Osteoblast (primary cell): ENCODE results near the gene LRP1B. TPM values are rescaled to one million over a fixed set of nuclear protein-coding genes. Genes with fewer than 3 reads are reported as not detected.

Source experiments
- DNase-seq: peaks from one replicate; pipeline ENCODE4 v3.0.0; 2011; ENCODE audit warnings: low spot score, mixed read lengths; ENCODE audit not compliant: insufficient read length; ENCODE audit errors: missing footprints
- H2AFZ ChIP-seq: 2 replicates; pipeline ENCODE4 v1.6.0; 2011; ENCODE audit warnings: mild to moderate bottlenecking, low read length
- H3K27ac ChIP-seq: 2 replicates; pipeline ENCODE4 v1.5.1; 2011; ENCODE audit warnings: mild to moderate bottlenecking, low read depth, low read length, moderate library complexity
- H3K27me3 ChIP-seq: 2 replicates; pipeline ENCODE4 v1.6.0; 2012; ENCODE audit warnings: mild to moderate bottlenecking, control low read depth, inconsistent platforms, low read length, moderate library complexity; ENCODE audit not compliant: insufficient read depth
- H3K36me3 ChIP-seq: 2 replicates; pipeline ENCODE4 v1.5.1; 2011; ENCODE audit warnings: mild to moderate bottlenecking, low read length, control low read depth, moderate library complexity; ENCODE audit not compliant: insufficient read depth
- H3K4me1 ChIP-seq: 2 replicates; pipeline ENCODE4 v1.5.1; 2011; ENCODE audit warnings: mild to moderate bottlenecking, low read length, control low read depth, moderate library complexity; ENCODE audit not compliant: insufficient read depth
- H3K4me2 ChIP-seq: 2 replicates; pipeline ENCODE4 v1.6.0; 2011; ENCODE audit warnings: mild to moderate bottlenecking, low read length; ENCODE audit not compliant: insufficient read depth
- H3K4me3 ChIP-seq: fragments of 200-600 bp; sonication (generic); 3 replicates; pipeline ENCODE4 v1.5.1; 2012; ENCODE audit warnings: mild to moderate bottlenecking, low read length, inconsistent platforms; ENCODE audit not compliant: insufficient read depth
- H3K79me2 ChIP-seq: 2 replicates; pipeline ENCODE4 v1.6.0; 2012; ENCODE audit warnings: mild to moderate bottlenecking, low read length, control low read depth, inconsistent platforms; ENCODE audit not compliant: insufficient read depth
- H3K9me3 ChIP-seq: 2 replicates; pipeline ENCODE4 v1.5.1; 2011; ENCODE audit warnings: low read depth, low read length, control low read depth
- H4K20me1 ChIP-seq: 2 replicates; pipeline ENCODE4 v1.6.0; 2012; ENCODE audit warnings: mild to moderate bottlenecking, low read length, control low read depth; ENCODE audit not compliant: insufficient read depth
- total RNA-seq: library from RNA; depleted of rRNA; stranded (reverse); fragments of >200 nt; gene quantifications from 2 replicates; pipeline ENCODE4 v1.2.3, GENCODE V29; 2012
- TF ChIP-seq, protein P1 (sequence below): IDR thresholded peaks from 2 replicates; pipeline ENCODE4 v1.5.1; 2011; ENCODE audit warnings: mild to moderate bottlenecking, low read depth, low read length, moderate library complexity; ENCODE audit errors: extremely low read depth

LRP1B gene
- total RNA-seq = under 0.01 TPM in 1 of 2 replicates, not detected in the other

DNA sequence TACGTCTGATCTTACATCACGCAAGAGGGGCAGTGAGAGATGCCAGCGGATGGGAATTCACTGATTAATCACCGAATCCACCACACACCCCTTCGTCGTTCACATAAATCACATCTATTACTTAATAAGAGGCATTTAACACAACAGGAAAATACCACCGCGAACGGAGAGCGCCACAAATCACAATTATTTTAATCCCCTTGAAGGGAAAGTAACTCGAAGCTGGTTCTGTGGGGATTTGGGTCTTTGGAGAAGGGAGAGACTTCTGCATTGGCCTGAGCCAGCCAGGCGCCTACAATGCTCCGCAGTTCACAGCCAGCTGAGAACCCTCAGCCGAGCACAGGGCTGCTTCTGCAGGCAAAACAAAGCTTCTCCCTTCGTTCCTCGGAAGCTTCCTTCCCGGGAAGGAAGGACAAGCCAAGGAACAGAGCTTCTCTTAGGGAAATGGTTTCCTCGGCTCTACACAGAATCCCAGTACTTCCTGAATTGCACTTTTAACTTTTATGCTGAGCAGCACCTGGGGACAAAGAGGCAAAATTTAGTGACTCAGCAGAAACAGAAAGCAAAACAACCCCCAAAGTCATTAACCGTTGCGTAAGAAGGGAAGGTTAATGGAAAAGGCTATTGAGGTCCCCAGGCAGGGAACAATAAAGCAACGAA lies at the start of gene LRP1B:
Gene LRP1B (minus strand): TSS at position 7 of the 660 bp plus-strand sequence. CDS start 287 bp downstream, outside the sequence.
- Histone ChIP-seq H3K79me2 (no peaks in the 10 kb centered on the region), H3K36me3 (no peaks in the 10 kb centered on the region), H2AFZ (peak within 1 kb of the TSS; percentile 77), H4K20me1 (no peaks in the 10 kb centered on the region), H3K27me3 (peaks cover 18% of the 10 kb centered on the region), H3K9me3 (no peaks in the 10 kb centered on the region), H3K27ac (no peak within 1 kb of the TSS), H3K4me2 (peak within 1 kb of the TSS; percentile 80), H3K4me3 (peak within 1 kb of the TSS; percentile 65), H3K4me1 (peaks cover 6% of the 10 kb centered on the region)
- peak; percentile 88 for DNase-seq
- TF ChIP-seq, protein P1, sequence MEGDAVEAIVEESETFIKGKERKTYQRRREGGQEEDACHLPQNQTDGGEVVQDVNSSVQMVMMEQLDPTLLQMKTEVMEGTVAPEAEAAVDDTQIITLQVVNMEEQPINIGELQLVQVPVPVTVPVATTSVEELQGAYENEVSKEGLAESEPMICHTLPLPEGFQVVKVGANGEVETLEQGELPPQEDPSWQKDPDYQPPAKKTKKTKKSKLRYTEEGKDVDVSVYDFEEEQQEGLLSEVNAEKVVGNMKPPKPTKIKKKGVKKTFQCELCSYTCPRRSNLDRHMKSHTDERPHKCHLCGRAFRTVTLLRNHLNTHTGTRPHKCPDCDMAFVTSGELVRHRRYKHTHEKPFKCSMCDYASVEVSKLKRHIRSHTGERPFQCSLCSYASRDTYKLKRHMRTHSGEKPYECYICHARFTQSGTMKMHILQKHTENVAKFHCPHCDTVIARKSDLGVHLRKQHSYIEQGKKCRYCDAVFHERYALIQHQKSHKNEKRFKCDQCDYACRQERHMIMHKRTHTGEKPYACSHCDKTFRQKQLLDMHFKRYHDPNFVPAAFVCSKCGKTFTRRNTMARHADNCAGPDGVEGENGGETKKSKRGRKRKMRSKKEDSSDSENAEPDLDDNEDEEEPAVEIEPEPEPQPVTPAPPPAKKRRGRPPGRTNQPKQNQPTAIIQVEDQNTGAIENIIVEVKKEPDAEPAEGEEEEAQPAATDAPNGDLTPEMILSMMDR = no peak

DNA sequence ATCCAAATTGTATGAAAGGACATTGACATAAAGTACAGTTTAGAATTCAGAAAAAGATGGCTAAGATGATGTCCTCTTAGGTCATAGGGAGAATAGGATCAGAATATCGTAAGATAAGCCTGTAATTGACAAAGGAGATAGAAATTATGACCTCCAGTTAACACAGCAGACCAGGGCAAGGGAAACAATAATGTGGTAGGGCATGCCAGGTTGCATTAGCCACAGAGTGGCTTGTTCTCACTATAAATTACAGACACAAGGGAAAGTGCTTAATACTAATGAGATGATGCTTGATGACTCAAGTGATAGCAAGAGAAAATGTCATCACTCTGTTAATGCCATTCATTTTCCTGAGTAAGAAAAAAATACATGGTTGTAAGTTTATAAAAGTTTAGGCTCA lies 48.9 kb upstream of the LRP1B start:
- Histone ChIP-seq H3K27ac (no peak overlapping the region), H3K36me3 (no peaks in the 10 kb centered on the region), H2AFZ (no peak overlapping the region), H4K20me1 (no peaks in the 10 kb centered on the region), H3K9me3 (no peaks in the 10 kb centered on the region), H3K79me2 (no peaks in the 10 kb centered on the region), H3K27me3 (no peaks in the 10 kb centered on the region), H3K4me3 (no peak overlapping the region), H3K4me1 (no peaks in the 10 kb centered on the region), H3K4me2 (no peak overlapping the region)
- TF ChIP-seq, protein P1 = no peak
- DNase-seq = no peak

DNA sequence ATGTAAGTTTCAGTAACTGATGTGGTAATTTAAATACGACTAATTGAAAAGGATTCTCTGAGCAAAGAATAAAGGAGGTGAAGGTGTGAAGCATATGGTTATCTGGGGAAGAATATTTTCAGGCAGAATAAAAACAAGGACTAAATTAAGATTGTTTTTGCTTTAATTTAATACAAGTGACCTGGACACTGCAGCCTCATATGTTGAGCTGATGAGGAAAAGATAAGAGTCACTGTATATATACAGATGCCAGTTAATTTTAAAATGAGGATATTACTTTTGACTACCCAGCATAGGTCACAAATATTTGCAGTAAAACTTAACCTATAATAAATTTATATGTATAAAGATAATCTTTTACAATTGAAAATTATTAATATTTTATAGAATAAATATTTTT lies 47.8 kb upstream of the LRP1B start:
- Histone ChIP-seq H3K36me3 (no peaks in the 10 kb centered on the region), H4K20me1 (no peaks in the 10 kb centered on the region), H3K4me2 (no peak overlapping the region), H3K27ac (no peak overlapping the region), H3K79me2 (no peaks in the 10 kb centered on the region), H3K9me3 (no peaks in the 10 kb centered on the region), H3K4me1 (no peaks in the 10 kb centered on the region), H2AFZ (no peak overlapping the region), H3K4me3 (no peak overlapping the region), H3K27me3 (no peaks in the 10 kb centered on the region)
- no peak for DNase-seq
- TF ChIP-seq, protein P1 = no peak

DNA sequence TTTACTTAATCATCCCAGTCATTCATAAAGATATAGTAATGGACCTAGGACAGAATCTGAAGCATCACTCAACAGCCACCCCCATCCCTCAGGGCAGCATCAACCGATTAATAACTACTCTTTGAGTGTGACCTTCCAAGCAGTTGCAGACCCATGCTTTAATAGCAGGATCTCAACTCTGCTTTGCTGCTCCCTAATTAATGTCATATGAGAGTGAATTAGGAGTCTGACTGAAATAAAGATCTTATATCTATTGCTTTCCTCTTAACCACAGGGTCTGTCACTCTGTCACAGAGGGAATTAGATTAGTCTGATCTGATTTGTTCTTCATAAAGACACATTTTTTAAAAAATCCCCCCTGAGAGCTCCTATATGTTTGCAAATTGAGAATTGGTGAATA lies 46.1 kb upstream of the LRP1B start:
- H3K27me3 ChIP-seq = no peaks in the 10 kb centered on the region
- no peak for DNase-seq
- H3K4me3 ChIP-seq = no peak overlapping the region
- TF ChIP-seq, protein P1 = no peak
- no peak overlapping the region for H2AFZ ChIP-seq
- no peaks in the 10 kb centered on the region for H3K36me3 ChIP-seq
- no peaks in the 10 kb centered on the region for H3K4me1 ChIP-seq
- H3K9me3 ChIP-seq = no peaks in the 10 kb centered on the region
- H3K27ac ChIP-seq = no peak overlapping the region
- no peaks in the 10 kb centered on the region for H4K20me1 ChIP-seq
- no peak overlapping the region for H3K4me2 ChIP-seq
- no peaks in the 10 kb centered on the region for H3K79me2 ChIP-seq
